Left lung (tissue), 10 donors: Measurements from ENCODE around the gene BCKDHB. TPM values are rescaled to one million over a fixed set of nuclear protein-coding genes. Genes with fewer than 3 reads are reported as not detected.

Experiments
- ATAC-seq: fragments of 200-7000 bp; cut with Tn5 transposase; one replicate; pipeline ENCODE4 v1.9.1; 2020; ENCODE audit warnings: moderate library complexity
- DNase-seq, 4 donors: peaks; one replicate each; pipeline ENCODE4 v3.0.0-alpha.2; 2013 to 2020
- H3K27ac ChIP-seq, 2 donors: fragments of 200-600 bp; sonication (generic) in 1 of 2; one replicate each; pipeline versions ENCODE4 v1.5.0 to v1.8.0; 2020 to 2021
- H3K27me3 ChIP-seq, 2 donors: fragments of 200-600 bp; sonication (generic) in 1 of 2; one replicate each; pipeline versions ENCODE4 v1.5.0 to v1.8.0; 2020 to 2021
- H3K36me3 ChIP-seq, 2 donors: fragments of 200-600 bp; sonication (generic) in 1 of 2; one replicate each; pipeline versions ENCODE4 v1.5.0 to v1.8.0; 2020 to 2021
- H3K4me1 ChIP-seq, 2 donors: fragments of 200-600 bp; one replicate each; pipeline ENCODE4 v1.8.0; 2021
- H3K4me3 ChIP-seq, 2 donors: fragments of 200-600 bp; sonication (generic) in 1 of 2; one replicate each; pipeline versions ENCODE4 v1.5.0 to v1.8.0; 2020 to 2021; ENCODE audit warnings: mild to moderate bottlenecking in 1 of 2
- H3K9me3 ChIP-seq, 2 donors: fragments of 200-600 bp; sonication (generic) in 1 of 2; one replicate each; pipeline versions ENCODE4 v1.5.0 to v1.8.0; 2020 to 2021
- CTCF ChIP-seq, 2 donors: fragments of 200-600 bp; sonication (generic) in 1 of 2; IDR thresholded peaks; one replicate each; pipeline versions ENCODE4 v1.5.0 to v1.8.0; 2021; ENCODE audit warnings: antibody characterized with exemption in 2 of 2
- intact Hi-C, 2 donors: fragments of 100-400 bp; cut with DNase I; formaldehyde crosslinking; loops; one replicate each; pipeline versions ENCODE4 v1.11.2 to v1.14.2; 2022
- polyA plus RNA-seq, 6 donors: library from polyadenylated mRNA; unstranded; fragments of 120-200 nt; gene quantifications; one replicate each; pipeline ENCODE4 v1.2.1, GENCODE V29; 2013; ENCODE audit not compliant: insufficient read length in 6 of 6
- total RNA-seq, 2 donors: library from RNA; stranded (reverse); fragmentation: NEBNext Ultra II Directional; extraction: Animal tissue kit (Norgen Biotek cat#: 25700); gene quantifications; one replicate each; pipeline ENCODE4 v1.2.1, GENCODE V29; 2021
- donor health status: DM: no; HTN: yes; CAD: no.
- donor health status: DM: no; HTN: no; CAD: no.

BCKDHB gene
- total and polyA plus RNA-seq, 8 donors, result 15.1 to 26.1 (median 22.0) TPM

DNA sequence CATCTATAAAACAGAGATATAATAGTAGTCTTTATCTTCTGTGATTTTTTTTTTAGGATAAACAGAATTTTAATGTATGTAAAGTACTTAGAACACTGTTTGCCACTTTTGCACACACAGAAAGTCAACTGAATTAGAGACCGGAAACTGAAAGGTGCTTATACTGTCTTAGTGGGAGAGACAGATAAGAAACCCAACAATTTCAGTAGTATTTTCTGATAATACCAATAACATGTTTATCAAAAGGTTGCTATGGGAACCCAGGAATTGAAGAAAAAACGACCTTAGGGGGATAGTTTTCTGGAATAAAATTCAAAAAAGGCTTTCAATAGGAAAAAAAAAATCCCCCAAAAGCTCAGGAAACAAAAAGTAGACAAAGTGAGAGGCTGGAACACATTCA is 138.6 kb downstream of the BCKDHB start:
- Histone ChIP-seq H3K4me1 (no peaks in the 10 kb centered on the region), H3K27ac (no peak overlapping the region), H3K27me3 (no peaks in the 10 kb centered on the region), H3K4me3 (no peak overlapping the region), H3K9me3 (no peaks in the 10 kb centered on the region), H3K36me3 (no peaks in the 10 kb centered on the region)
- no peak for DNase-seq
- no peak for TF ChIP-seq CTCF (IDR thresholded peaks at IDR 0.05)
- intact Hi-C loops, result no loop called here
- no peak for ATAC-seq

DNA sequence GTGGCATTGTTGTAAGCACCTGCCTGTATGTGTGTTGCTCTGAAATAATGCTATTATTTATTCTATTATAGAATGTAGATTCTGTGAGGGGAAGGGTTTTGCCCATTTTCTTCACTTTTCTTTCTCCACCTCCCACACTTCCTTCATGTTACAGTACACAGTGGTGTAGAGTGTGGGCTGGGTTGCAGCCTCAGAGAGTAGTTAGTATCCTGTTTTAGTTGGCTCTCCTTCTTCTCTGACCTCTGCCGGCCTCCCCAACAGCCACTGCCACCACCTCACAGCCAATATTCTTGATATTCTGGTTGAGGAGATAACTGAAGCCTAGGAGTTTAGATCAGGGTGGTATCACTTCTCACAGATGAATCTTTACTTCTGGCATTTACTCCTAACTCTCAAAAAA is 143.4 kb downstream of the BCKDHB start:
- DNase-seq, result no peak
- intact Hi-C loops, result no loop called here

DNA sequence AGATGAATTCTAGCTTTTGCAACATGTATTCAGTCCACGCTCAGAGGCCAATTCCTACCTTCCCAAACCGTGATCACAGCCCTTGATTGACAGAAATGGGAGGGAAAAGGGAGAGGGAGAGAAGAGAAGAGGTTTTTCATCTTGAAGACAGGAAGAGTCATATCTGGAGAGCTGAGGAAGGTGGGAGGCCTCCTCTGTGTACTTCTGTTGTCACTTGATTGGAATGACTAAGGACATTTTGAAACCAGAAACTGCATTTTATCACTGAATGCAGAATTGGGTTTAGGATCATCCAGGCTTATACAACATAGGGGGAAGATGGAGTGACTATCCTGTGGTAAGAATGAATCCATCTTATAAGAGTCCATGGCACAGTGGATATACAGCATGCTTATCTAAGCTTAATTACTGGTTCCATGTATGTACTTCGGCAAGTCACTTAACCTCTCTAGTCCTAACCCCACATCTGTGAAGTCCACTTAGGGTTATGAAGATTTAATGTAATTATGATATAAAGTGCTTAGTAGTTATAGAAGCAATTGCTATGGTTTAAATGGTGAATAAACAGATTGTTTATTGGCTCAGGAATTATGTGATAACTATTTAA is 144.0 kb downstream of the BCKDHB start:
- H3K27me3 ChIP-seq, result no peaks in the 10 kb centered on the region
- intact Hi-C loops, result no loop called here
- H3K27ac ChIP-seq, result no peak overlapping the region
- ATAC-seq (no peak), DNase-seq (no peak)
- TF ChIP-seq CTCF (IDR thresholded peaks at IDR 0.05), result no peak
- H3K4me1 ChIP-seq, result no peaks in the 10 kb centered on the region
- no peaks in the 10 kb centered on the region for H3K9me3 ChIP-seq
- H3K36me3 ChIP-seq, result no peaks in the 10 kb centered on the region
- H3K4me3 ChIP-seq, result no peak overlapping the region

More for the DNA sequence above, 143.4 kb downstream of the BCKDHB start:
- H3K27ac ChIP-seq, result no peak overlapping the region
- no peaks in the 10 kb centered on the region for H3K27me3 ChIP-seq
- no peak for TF ChIP-seq CTCF (IDR thresholded peaks at IDR 0.05)
- no peak overlapping the region for H3K4me3 ChIP-seq
- ATAC-seq, result no peak
- H3K36me3 ChIP-seq, result no peaks in the 10 kb centered on the region
- H3K4me1 ChIP-seq, result no peaks in the 10 kb centered on the region
- no peaks in the 10 kb centered on the region for H3K9me3 ChIP-seq

DNA sequence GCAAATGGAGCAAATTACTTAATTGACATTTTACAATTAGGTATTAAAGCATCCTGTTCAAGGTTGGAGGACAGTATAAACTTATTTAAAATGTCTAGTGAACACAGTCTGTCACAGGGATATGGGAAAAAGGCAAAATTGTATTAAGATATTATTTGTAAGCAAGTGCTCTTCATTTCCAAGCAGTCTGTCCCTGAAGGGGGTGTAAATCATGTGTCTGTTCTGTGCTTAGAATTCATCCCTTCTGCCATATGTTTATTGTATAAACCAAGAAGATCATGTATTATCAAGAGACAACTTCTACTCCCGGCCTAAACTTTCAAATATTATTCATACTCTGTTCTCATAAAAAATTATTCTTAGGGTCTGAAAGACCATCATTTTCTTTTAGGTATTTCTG is 144.8 kb downstream of the BCKDHB start:
- DNase-seq (no peak), ATAC-seq (no peak)
- Histone ChIP-seq H3K4me1 (no peaks in the 10 kb centered on the region), H3K36me3 (no peaks in the 10 kb centered on the region), H3K27ac (no peak overlapping the region), H3K27me3 (no peaks in the 10 kb centered on the region), H3K9me3 (no peaks in the 10 kb centered on the region), H3K4me3 (no peak overlapping the region)
- no peak for TF ChIP-seq CTCF (IDR thresholded peaks at IDR 0.05)
- intact Hi-C loops, result no loop called here

DNA sequence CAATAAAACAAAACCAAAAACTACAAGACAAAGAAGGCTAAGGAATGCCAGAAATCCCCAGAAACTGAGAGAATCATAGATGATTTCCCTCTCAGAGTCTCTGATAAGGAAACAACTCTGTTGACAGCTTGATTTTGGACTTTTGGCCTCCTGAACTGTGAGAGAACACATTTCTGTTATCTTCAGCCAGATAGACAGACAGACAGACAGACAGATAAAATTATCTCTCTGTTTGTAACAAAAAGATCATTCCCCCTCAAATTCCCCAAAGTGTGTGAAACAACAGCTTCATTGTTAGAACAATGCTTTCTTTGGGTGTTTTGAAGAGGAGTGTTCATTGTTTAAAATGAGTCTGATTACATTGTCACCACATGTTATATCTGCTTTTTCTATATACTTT is 148.2 kb downstream of the BCKDHB start:
- TF ChIP-seq CTCF (IDR thresholded peaks at IDR 0.05), result no peak
- no peak overlapping the region for H3K27ac ChIP-seq
- intact Hi-C loops, result no loop called here
- H3K36me3 ChIP-seq, result no peaks in the 10 kb centered on the region
- DNase-seq, result no peak
- H3K9me3 ChIP-seq, result no peaks in the 10 kb centered on the region
- H3K4me3 ChIP-seq, result no peak overlapping the region
- no peak for ATAC-seq
- H3K4me1 ChIP-seq, result no peaks in the 10 kb centered on the region
- H3K27me3 ChIP-seq, result no peaks in the 10 kb centered on the region
